Activated T-cell treated with anti-CD3 and anti-CD28 coated beads, Interleukin-2, amount 50 U/mL, for 72 hours (primary cell): Measurements from ENCODE around the gene ANKRD23. TPM values are rescaled to one million over a fixed set of nuclear protein-coding genes. Genes with fewer than 3 reads are reported as not detected.
"Not testable (repeated sequence)": the region's sequence is repeated elsewhere in the genome, so short reads cannot be mapped to it uniquely, and the experiment has no call there.

Experiments
- ATAC-seq, 2 donors: fragments of 150-1000 bp; cut with Tn5 transposase; replicated peaks in 1 of 2; 2 replicates each; pipeline ENCODE4 v1.10.0; 2021; ENCODE audit warnings: moderate library complexity in 2 of 2, mild to moderate bottlenecking in 1 of 2
- DNase-seq, 2 donors: peaks; one replicate each; pipeline ENCODE4 v3.0.0; 2021 to 2022; ENCODE audit warnings: mixed read lengths in 1 of 2
- H3K27ac Mint-ChIP-seq: one replicate; pipeline ENCODE4 v1.8.0; 2022; ENCODE audit warnings: mild to moderate bottlenecking, moderate library complexity, mixed read lengths
- H3K27me3 Mint-ChIP-seq: one replicate; pipeline ENCODE4 v1.8.0; 2022; ENCODE audit warnings: low read depth, mixed read lengths
- H3K36me3 Mint-ChIP-seq, 2 donors: one replicate each; pipeline ENCODE4 v1.8.0; 2022; ENCODE audit warnings: mixed read lengths in 2 of 2, mild to moderate bottlenecking in 1 of 2; ENCODE audit not compliant: insufficient read depth in 2 of 2
- H3K4me1 Mint-ChIP-seq: one replicate; pipeline ENCODE4 v1.8.0; 2022; ENCODE audit warnings: low read depth, mixed read lengths
- H3K4me3 Mint-ChIP-seq, 2 donors: one replicate each; pipeline ENCODE4 v1.8.0; 2022; ENCODE audit warnings: mild to moderate bottlenecking in 2 of 2, mixed read lengths in 2 of 2, moderate library complexity in 2 of 2
- H3K9me3 Mint-ChIP-seq, 2 donors: one replicate each; pipeline ENCODE4 v1.8.0; 2022; ENCODE audit warnings: mixed read lengths in 2 of 2
- total RNA-seq, 2 donors: library from RNA; stranded (reverse); gene quantifications; one replicate each; pipeline ENCODE4 v1.2.3, GENCODE V29; 2022

Gene ANKRD23
- total RNA-seq, 2 donors from 2014 or later = 4.4 to 5.7 TPM

GRCh38 chr2:96863575-96864342 lies 19.9 kb upstream of the ANKRD23 start:
- Mint-ChIP-seq H3K9me3 (no peaks in the 10 kb centered on the region), H3K4me1 (peaks cover 31% of the 10 kb centered on the region), H3K27me3 (no peaks in the 10 kb centered on the region), H3K36me3 (peaks cover 4% of the 10 kb centered on the region in 2 donors), H3K4me3 (no peak overlapping the region), H3K27ac (no peak overlapping the region)
- no peak for ATAC-seq
- DNase-seq = no peak

GRCh38 chr2:96863056-96863455 lies 19.2 kb upstream of the ANKRD23 start:
- not testable (repeated sequence) for DNase-seq, H3K9me3 Mint-ChIP-seq, H3K4me3 Mint-ChIP-seq, ATAC-seq, H3K27ac Mint-ChIP-seq, H3K27me3 Mint-ChIP-seq, H3K36me3 Mint-ChIP-seq
- peaks cover 32% of the 10 kb centered on the region for H3K4me1 Mint-ChIP-seq

DNA sequence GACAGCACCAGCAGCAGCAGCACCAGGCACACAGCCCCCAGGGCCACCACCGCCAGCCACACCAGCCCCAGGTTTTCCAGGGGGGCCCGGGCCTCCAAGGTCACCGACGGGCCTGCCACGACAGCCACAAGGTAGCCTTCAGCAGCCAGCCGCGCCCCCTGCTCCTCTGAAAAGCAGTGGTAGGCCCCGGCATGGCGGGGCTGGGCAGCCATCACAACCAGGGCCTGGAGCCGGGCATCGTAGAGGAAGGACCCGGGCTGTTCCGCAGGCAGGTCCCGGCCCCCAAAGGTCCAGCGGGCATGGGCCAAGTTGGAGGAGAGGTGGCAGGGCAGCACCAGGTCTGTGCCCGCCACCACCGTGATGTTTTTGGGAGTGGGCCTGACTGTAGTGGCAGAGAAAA lies 17.3 kb upstream of the ANKRD23 start:
- ATAC-seq (no peak), DNase-seq (no peak)
- H3K9me3 Mint-ChIP-seq = no peaks in the 10 kb centered on the region
- H3K27me3 Mint-ChIP-seq = no peaks in the 10 kb centered on the region
- H3K4me1 Mint-ChIP-seq = peaks cover 34% of the 10 kb centered on the region
- no peak overlapping the region for H3K27ac Mint-ChIP-seq
- peaks cover 4 to 5% of the 10 kb centered on the region in 2 donors for H3K36me3 Mint-ChIP-seq
- H3K4me3 Mint-ChIP-seq = no peak overlapping the region

DNA sequence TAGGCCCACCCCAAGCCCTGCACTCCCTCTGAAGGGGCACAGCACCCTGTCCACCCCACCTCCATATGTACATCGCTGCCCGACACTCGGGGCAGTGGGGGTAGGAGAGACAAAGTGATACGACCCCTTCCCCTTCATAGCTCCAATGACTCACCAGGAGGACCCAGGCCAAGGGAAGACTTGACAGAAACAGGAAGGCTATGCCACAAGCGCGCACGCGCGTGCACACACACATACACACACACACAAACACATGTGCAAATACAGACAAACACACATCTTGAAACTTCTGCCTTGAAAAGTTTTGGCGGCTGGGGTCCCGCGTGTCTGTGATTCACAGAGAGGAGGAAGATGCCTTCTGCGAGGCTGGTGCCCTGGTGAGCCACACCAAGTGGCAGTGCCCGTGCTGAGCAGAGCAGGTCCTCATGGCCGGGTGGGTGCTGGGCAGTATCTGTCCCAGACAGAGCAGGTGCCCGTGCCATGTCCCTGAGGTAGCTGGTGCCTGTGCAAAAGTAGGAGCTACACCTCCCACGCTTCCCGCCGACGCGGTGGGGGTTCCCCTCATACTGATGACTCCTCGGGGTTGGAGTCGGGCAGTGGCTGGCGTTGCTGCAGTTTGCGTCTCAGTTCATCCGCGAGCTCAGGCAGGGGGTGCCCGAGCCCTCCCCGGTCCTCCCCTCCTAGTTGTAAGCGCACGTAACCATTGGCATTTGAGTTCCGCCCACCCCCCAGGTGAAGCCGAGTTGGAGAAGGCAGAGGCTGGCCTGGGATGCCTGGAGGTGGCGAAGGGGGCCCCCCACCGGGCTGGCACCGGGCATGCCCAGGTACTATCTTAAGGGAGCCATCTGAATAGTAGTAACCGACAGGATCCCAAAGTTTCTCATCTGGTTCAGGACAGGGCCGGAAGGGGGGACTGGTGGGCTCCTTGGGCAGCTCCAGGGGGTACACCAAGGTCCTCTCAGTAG lies 16.5 kb upstream of the ANKRD23 start:
- DNase-seq (peak; percentile 48 to 50), ATAC-seq (no peak)
- no peaks in the 10 kb centered on the region for H3K9me3 Mint-ChIP-seq
- H3K36me3 Mint-ChIP-seq = peaks cover 4 to 5% of the 10 kb centered on the region in 2 donors
- no peaks in the 10 kb centered on the region for H3K27me3 Mint-ChIP-seq
- H3K4me1 Mint-ChIP-seq = peaks cover 38% of the 10 kb centered on the region
- H3K4me3 Mint-ChIP-seq = peak overlapping the region in 1 of 2 donors; percentile 1
- H3K27ac Mint-ChIP-seq = no peak overlapping the region

DNA sequence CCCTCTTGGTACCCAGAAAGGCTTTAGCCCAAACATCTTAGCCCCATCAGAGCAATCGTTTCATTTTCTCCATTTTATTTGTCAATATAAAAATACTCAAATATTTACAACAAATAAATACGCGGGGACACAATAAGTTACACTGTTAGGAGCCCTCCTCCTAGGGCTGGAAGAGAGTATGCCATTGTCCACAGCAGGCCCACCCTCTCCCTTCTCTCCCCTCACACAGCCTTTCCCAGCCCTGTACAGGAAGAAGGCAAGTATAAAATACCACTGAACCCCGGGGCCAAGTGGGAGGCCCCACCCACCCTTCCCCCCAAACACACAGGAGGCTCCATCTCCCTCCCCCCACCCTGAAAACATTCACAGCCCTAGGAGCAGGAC lies 15.9 kb upstream of the ANKRD23 start:
- ATAC-seq = no peak
- Mint-ChIP-seq H3K27ac (no peak overlapping the region), H3K4me1 (peaks cover 45% of the 10 kb centered on the region)

GRCh38 chr2:96859099-96859649 lies 15.4 kb upstream of the ANKRD23 start:
- Mint-ChIP-seq H3K27me3 (no peaks in the 10 kb centered on the region), H3K36me3 (peaks cover 4 to 5% of the 10 kb centered on the region in 2 donors), H3K9me3 (no peaks in the 10 kb centered on the region), H3K4me3 (peak overlapping the region; percentile 76 to 89), H3K27ac (no peak overlapping the region), H3K4me1 (peaks cover 45% of the 10 kb centered on the region)
- DNase-seq (no peak), ATAC-seq (no peak)

More for the DNA sequence above, 15.9 kb upstream of the ANKRD23 start:
- Mint-ChIP-seq H3K9me3 (no peaks in the 10 kb centered on the region), H3K4me3 (peak overlapping the region in 1 of 2 donors; percentile 76), H3K36me3 (peaks cover 4 to 5% of the 10 kb centered on the region in 2 donors), H3K27me3 (no peaks in the 10 kb centered on the region)
- DNase-seq = no peak

GRCh38 chr2:96857667-96858372 lies 14.0 kb upstream of the ANKRD23 start, which contains the start of gene ANKRD39:
ANKRD39 (minus strand) TSS chr2:96858016; CDS start chr2:96857987, 29 bp downstream.
- Mint-ChIP-seq H3K27me3 (no peaks in the 10 kb centered on the region), H3K9me3 (no peaks in the 10 kb centered on the region), H3K4me3 (peak within 1 kb of the TSS; percentile 86 to 89), H3K36me3 (peaks cover 3 to 5% of the 10 kb centered on the region in 2 donors), H3K4me1 (peaks cover 45% of the 10 kb centered on the region), H3K27ac (peak within 1 kb of the TSS; percentile 87)
- ATAC-seq (peak; percentile 93 to 94), DNase-seq (peak; percentile 98 to 99)

GRCh38 chr2:96856776-96857666 lies 13.2 kb upstream of the ANKRD23 start:
- H3K4me3 Mint-ChIP-seq = peak overlapping the region; percentile 86 to 89
- H3K27me3 Mint-ChIP-seq = no peaks in the 10 kb centered on the region
- ATAC-seq (no peak), DNase-seq (peak; percentile 28 to 29)
- H3K9me3 Mint-ChIP-seq = no peaks in the 10 kb centered on the region
- H3K27ac Mint-ChIP-seq = peak overlapping the region; percentile 64
- H3K4me1 Mint-ChIP-seq = peaks cover 45% of the 10 kb centered on the region
- peaks cover 5 to 8% of the 10 kb centered on the region in 2 donors for H3K36me3 Mint-ChIP-seq

DNA sequence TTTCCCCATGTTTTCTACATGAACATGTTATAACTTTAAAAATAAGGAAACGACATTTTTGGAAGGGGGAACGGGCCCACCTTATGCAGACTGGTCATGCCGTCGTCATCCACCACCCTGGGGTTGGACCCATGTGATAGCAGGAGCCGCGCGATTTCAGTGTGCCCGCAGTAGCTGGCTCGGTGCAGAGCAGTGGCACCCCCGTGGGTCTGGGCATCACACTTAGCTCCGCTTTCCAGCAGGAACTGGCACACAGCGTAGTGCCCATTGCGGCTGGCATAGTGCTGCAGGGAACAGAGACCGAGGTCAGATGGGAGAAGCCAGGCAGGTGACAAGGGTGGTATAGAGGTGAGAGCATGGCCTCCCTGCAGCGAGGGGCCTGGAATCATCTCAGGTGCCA lies 9.5 kb upstream of the ANKRD23 start:
- no peaks in the 10 kb centered on the region for H3K9me3 Mint-ChIP-seq
- DNase-seq (no peak), ATAC-seq (no peak)
- H3K36me3 Mint-ChIP-seq = peaks cover 1 to 17% of the 10 kb centered on the region in 2 donors
- H3K4me3 Mint-ChIP-seq = no peak overlapping the region
- H3K27me3 Mint-ChIP-seq = no peaks in the 10 kb centered on the region
- H3K4me1 Mint-ChIP-seq = peaks cover 25% of the 10 kb centered on the region
- no peak overlapping the region for H3K27ac Mint-ChIP-seq

DNA sequence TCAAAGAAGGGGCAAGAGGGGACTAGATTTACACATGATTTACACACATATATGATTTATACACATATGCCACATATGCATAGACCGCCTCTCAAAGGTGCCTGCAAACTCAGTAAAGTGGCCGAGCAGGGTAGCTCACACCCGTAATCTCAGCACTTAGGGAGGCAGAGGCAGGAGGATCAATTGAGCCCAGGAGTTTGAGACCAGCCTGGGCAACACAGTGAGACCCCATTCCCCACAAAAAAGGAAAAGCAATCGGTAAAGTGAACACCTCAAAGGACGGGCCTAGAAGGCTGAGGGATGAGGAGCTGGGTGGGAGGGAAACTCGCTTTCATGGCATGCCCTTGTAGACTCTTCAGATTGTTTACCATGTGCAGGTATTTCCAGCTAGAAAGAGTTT lies 8.8 kb upstream of the ANKRD23 start:
- no peaks in the 10 kb centered on the region for H3K9me3 Mint-ChIP-seq
- DNase-seq (no peak), ATAC-seq (no peak)
- no peaks in the 10 kb centered on the region for H3K27me3 Mint-ChIP-seq
- H3K36me3 Mint-ChIP-seq = peaks cover 0 to 17% of the 10 kb centered on the region in 2 donors
- peaks cover 25% of the 10 kb centered on the region for H3K4me1 Mint-ChIP-seq
- peak overlapping the region; percentile 65 for H3K27ac Mint-ChIP-seq
- no peak overlapping the region for H3K4me3 Mint-ChIP-seq

- H3K9me3 Mint-ChIP-seq = no peaks in the 10 kb centered on the region
- no peak for DNase-seq
- no peaks in the 10 kb centered on the region for H3K4me1 Mint-ChIP-seq
- peaks cover 0 to 21% of the 10 kb centered on the region in 2 donors for H3K36me3 Mint-ChIP-seq
- no peak overlapping the region for H3K27ac Mint-ChIP-seq
- H3K27me3 Mint-ChIP-seq = no peaks in the 10 kb centered on the region
- no peak for ATAC-seq
- H3K4me3 Mint-ChIP-seq = no peak overlapping the region
These were observed 4.4 kb upstream of the ANKRD23 start for GRCh38 chr2:96848264-96848663.

DNA sequence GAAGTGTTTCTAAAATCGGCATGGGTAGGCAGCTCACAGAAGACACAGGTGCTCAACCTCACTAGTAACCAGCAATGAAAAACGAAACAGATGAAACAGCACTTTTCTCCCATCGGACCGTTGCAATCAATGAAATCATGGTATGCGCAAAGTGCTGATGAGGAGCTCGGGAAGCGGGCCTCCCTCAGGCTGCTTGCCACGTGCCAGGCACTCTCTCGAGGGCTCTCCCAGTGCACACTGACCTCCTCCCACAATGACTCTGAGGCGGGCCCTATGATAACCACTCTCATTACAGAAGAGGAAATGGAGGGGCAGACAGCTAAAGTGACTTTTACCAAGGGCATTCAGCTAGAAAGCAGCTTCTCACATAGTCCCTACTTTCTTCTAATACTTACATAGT lies 3.8 kb upstream of the ANKRD23 start:
- Mint-ChIP-seq H3K4me1 (no peaks in the 10 kb centered on the region), H3K36me3 (peaks cover 0 to 21% of the 10 kb centered on the region in 2 donors), H3K27ac (no peak overlapping the region)

More for the DNA sequence above, 3.8 kb upstream of the ANKRD23 start:
- Mint-ChIP-seq H3K27me3 (no peaks in the 10 kb centered on the region), H3K9me3 (no peaks in the 10 kb centered on the region), H3K4me3 (no peak overlapping the region)
- peak in 1 of 2 donors; percentile 36 for ATAC-seq
- no peak for DNase-seq
